CD4-positive, alpha-beta T cell (primary cell): Measurements from ENCODE around the gene MAPK11. TPM values are rescaled to one million over a fixed set of nuclear protein-coding genes. Genes with fewer than 3 reads are reported as not detected.
A peak's percentile ranks its signal among the peaks of the same experiment; 100 is the strongest.

Experiments
- ATAC-seq: fragments of 200-7000 bp; cut with Tn5 transposase; one replicate; pipeline ENCODE4 v1.10.0; 2022; ENCODE audit warnings: mild to moderate bottlenecking; ENCODE audit not compliant: poor library complexity
- CTCF ChIA-PET: fragments of 350-600 bp; sonication (Branson Sonifier 250); formaldehyde crosslinking; loops from one replicate; lab custom pipeline; 2021; ENCODE audit warnings: antibody characterized with exemption, inconsistent platforms; lab: Charles Lee
- POLR2A ChIA-PET: fragments of 350-600 bp; sonication (Branson Sonifier 250); formaldehyde crosslinking; loops from one replicate; lab custom pipeline; 2021; ENCODE audit warnings: antibody characterized with exemption, inconsistent platforms; lab: Charles Lee
- DNase-seq, 14 experiments: peaks; one replicate each; pipeline ENCODE4 v3.0.0-alpha.2; 2013 to 2020; ENCODE audit warnings: mixed read lengths in 2 of 14
- H3K27ac ChIP-seq, 2 donors: one replicate each; pipeline versions ENCODE4 v1.5.1 to v1.7.0; 2013; ENCODE audit warnings: low read length in 2 of 2, low read depth in 1 of 2, mild to moderate bottlenecking in 1 of 2
- H3K27me3 ChIP-seq, 2 experiments: 1 replicate in 1 of 2; 2 replicates in 1 of 2; pipeline versions ENCODE4 v1.6.1 to v1.7.0; 2013; ENCODE audit warnings: low read length in 2 of 2, control low read depth in 1 of 2, mild to moderate bottlenecking in 1 of 2, moderate library complexity in 1 of 2; ENCODE audit not compliant: insufficient read depth in 2 of 2, control insufficient read depth in 1 of 2
- H3K36me3 ChIP-seq: one replicate; pipeline ENCODE4 v1.6.1; 2013; ENCODE audit warnings: low read length, control low read depth; ENCODE audit not compliant: insufficient read depth
- H3K4me1 ChIP-seq: one replicate; pipeline ENCODE4 v1.6.1; 2013; ENCODE audit warnings: low read length, control low read depth; ENCODE audit not compliant: insufficient read depth
- H3K4me3 ChIP-seq: one replicate; pipeline ENCODE4 v1.5.1; 2013; ENCODE audit warnings: mild to moderate bottlenecking, low read length, moderate library complexity
- H3K9me3 ChIP-seq, 2 experiments: 1 replicate in 1 of 2; 2 replicates in 1 of 2; pipeline versions ENCODE4 v1.6.1 to v1.7.0; 2013; ENCODE audit warnings: low read length in 2 of 2, mild to moderate bottlenecking in 2 of 2, control low read depth in 1 of 2, moderate library complexity in 1 of 2; ENCODE audit not compliant: control insufficient read depth in 1 of 2, insufficient read depth in 1 of 2
- H3K27ac Mint-ChIP-seq: one replicate; pipeline ENCODE4 v1.8.0; 2020; ENCODE audit warnings: mixed read lengths
- H3K27me3 Mint-ChIP-seq: one replicate; pipeline ENCODE4 v1.8.0; 2021; ENCODE audit warnings: mixed read lengths
- H3K36me3 Mint-ChIP-seq: one replicate; pipeline ENCODE4 v1.8.0; 2021; ENCODE audit warnings: low read depth, mixed read lengths
- H3K4me1 Mint-ChIP-seq: one replicate; pipeline ENCODE4 v1.8.0; 2021; ENCODE audit warnings: low read depth, mixed read lengths
- H3K4me3 Mint-ChIP-seq: one replicate; pipeline ENCODE4 v1.8.0; 2020; ENCODE audit warnings: mild to moderate bottlenecking, mixed read lengths
- H3K9me3 Mint-ChIP-seq: one replicate; pipeline ENCODE4 v1.8.0; 2020; ENCODE audit warnings: mixed read lengths
- CTCF ChIP-seq: fragments of 200-600 bp; IDR thresholded peaks from one replicate; pipeline ENCODE4 v1.8.0; 2022; ENCODE audit warnings: antibody characterized with exemption, mild to moderate bottlenecking
- intact Hi-C, 2 experiments: fragments of 100-400 bp; cut with DNase I in 1 of 2; cut with micrococcal nuclease in 1 of 2; formaldehyde crosslinking; loops; one replicate each; pipeline versions ENCODE4 v1.15.1 to v1.9.0; 2023 to 2025; cut with DNase I, micrococcal nuclease
- total RNA-seq, 174 experiments: library from RNA in 2 of 174; stranded (reverse) in 2 of 174; gene quantifications; one replicate each; pipeline ENCODE4 v1.2.3 and lab custom pipeline; 2021 to 2026

MAPK11 gene
- total RNA-seq, 2 experiments from 2014 or later, result 4.2 to 4.9 TPM

GRCh38 chr22:50264946-50265669 is 5.1 kb downstream of the MAPK11 start:
- Mint-ChIP-seq H3K9me3 (no peaks in the 10 kb centered on the region), H3K4me1 (peaks cover 15% of the 10 kb centered on the region), H3K4me3 (no peak overlapping the region), H3K27ac (no peak overlapping the region), H3K36me3 (no peaks in the 10 kb centered on the region), H3K27me3 (peaks cover 17% of the 10 kb centered on the region)
- DNase-seq (no peak), ATAC-seq (no peak)
- intact Hi-C loops, result no loop called here
- H3K4me3 ChIP-seq, result no peak overlapping the region
- no peaks in the 10 kb centered on the region for H3K36me3 ChIP-seq
- H3K27ac ChIP-seq, result no peak overlapping the region
- no peak for TF ChIP-seq CTCF
- peaks cover 23 to 27% of the 10 kb centered on the region in 2 experiments for H3K27me3 ChIP-seq
- POLR2A ChIA-PET, result no interaction called here
- H3K4me1 ChIP-seq, result peaks cover 44% of the 10 kb centered on the region
- CTCF ChIA-PET, result no interaction called here
- H3K9me3 ChIP-seq, result peaks cover 0 to 28% of the 10 kb centered on the region in 2 experiments

GRCh38 chr22:50264104-50264745 is 6.0 kb downstream of the MAPK11 start:
- no peak for TF ChIP-seq CTCF
- Mint-ChIP-seq H3K27me3 (peaks cover 18% of the 10 kb centered on the region), H3K4me1 (peaks cover 15% of the 10 kb centered on the region), H3K4me3 (peak overlapping the region; percentile 20), H3K36me3 (no peaks in the 10 kb centered on the region), H3K9me3 (no peaks in the 10 kb centered on the region), H3K27ac (no peak overlapping the region)
- H3K9me3 ChIP-seq, result peaks cover 0 to 29% of the 10 kb centered on the region in 2 experiments
- H3K36me3 ChIP-seq, result no peaks in the 10 kb centered on the region
- CTCF ChIA-PET, result no interaction called here
- no peak overlapping the region for H3K27ac ChIP-seq
- DNase-seq (no peak), ATAC-seq (no peak)
- no peak overlapping the region for H3K4me3 ChIP-seq
- peaks cover 23 to 29% of the 10 kb centered on the region in 2 experiments for H3K27me3 ChIP-seq
- H3K4me1 ChIP-seq, result peaks cover 37% of the 10 kb centered on the region
- POLR2A ChIA-PET, result no interaction called here
- intact Hi-C loops, result no loop called here

GRCh38 chr22:50262973-50263617 is 7.1 kb downstream of the MAPK11 start:
- Histone ChIP-seq H3K4me1 (peaks cover 26% of the 10 kb centered on the region), H3K36me3 (no peaks in the 10 kb centered on the region), H3K4me3 (no peak overlapping the region), H3K27me3 (peaks cover 23 to 29% of the 10 kb centered on the region in 2 experiments), H3K9me3 (peaks cover 0 to 29% of the 10 kb centered on the region in 2 experiments), H3K27ac (no peak overlapping the region)
- POLR2A ChIA-PET, result no interaction called here
- Mint-ChIP-seq H3K4me3 (no peak overlapping the region), H3K27me3 (peaks cover 24% of the 10 kb centered on the region), H3K4me1 (peaks cover 8% of the 10 kb centered on the region), H3K9me3 (no peaks in the 10 kb centered on the region), H3K27ac (no peak overlapping the region), H3K36me3 (no peaks in the 10 kb centered on the region)
- ATAC-seq (no peak), DNase-seq (no peak)
- CTCF ChIA-PET, result interaction anchor here (1.5 kb wide), 1 partner anchor 79 kb away, joined by 3 read pairs; no protein-coding TSS in a partner anchor
- intact Hi-C loops, result no loop called here
- TF ChIP-seq CTCF, result no peak
